ENCODE measurements around the gene RAX.

The RAX gene

DNA sequence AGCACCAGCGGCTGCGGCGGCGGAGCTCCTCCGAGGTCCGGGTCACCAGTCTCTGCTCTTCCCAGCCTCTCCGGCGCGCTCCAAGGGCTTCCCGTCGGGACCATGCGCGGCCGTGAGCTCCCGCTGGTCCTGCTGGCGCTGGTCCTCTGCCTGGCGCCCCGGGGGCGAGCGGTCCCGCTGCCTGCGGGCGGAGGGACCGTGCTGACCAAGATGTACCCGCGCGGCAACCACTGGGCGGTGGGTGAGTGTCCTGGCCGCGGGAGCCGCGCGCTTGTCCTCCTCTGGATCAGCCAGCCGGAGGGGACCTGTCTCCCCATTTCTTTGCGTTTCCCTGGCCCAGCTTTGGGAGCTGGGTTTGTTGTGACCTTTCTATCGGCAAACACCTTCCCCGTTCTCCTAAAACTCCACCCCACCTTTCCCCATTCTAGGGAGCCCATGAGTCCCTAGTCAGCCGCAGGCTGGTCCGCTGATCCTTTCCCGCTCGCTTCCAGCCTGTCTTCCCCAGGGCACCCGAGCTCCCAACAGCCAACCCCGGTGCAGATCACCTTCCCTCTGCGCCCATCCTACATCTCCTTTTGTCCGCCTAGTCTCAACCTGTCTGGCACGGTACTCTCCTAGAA, 53.0 kb downstream of the RAX start:
- no peaks in the 10 kb centered on the region for H3K79me2 ChIP-seq (ENCODE audit: control insufficient read depth, low read length)
- no peak overlapping the region for H3K27ac ChIP-seq (ENCODE audit: low read depth, low read length)
- TF ChIP-seq EZH2phosphoT487 (IDR thresholded peaks at IDR 0.05; ENCODE audit: borderline replicate concordance, low read length) (no peak), CTCF (IDR thresholded peaks at IDR 0.05; ENCODE audit: low read depth, low read length, poor library complexity, severe bottlenecking) (no peak)
- no peaks in the 10 kb centered on the region for H3K36me3 ChIP-seq (ENCODE audit: control insufficient read depth, low read length)
- no peak overlapping the region for H3K4me2 ChIP-seq (ENCODE audit: low read length)
- H3K27me3 ChIP-seq (ENCODE audit: control insufficient read depth, low read length): peaks cover 8% of the 10 kb centered on the region
- no peak overlapping the region for H3K4me3 ChIP-seq (ENCODE audit: low read length)
- no peaks in the 10 kb centered on the region for H3K4me1 ChIP-seq (ENCODE audit: control insufficient read depth, low read length)
- H3K9me3 ChIP-seq (ENCODE audit: control insufficient read depth, insufficient read depth, low read length): no peaks in the 10 kb centered on the region
- no peaks in the 10 kb centered on the region for H3K9me2 ChIP-seq (replicated peaks; ENCODE audit: control insufficient read depth, low read length)
- no peaks in the 10 kb centered on the region for H3F3A ChIP-seq (ENCODE audit: control insufficient read depth, insufficient read depth)
- no peaks in the 10 kb centered on the region for H4K20me1 ChIP-seq (ENCODE audit: control insufficient read depth, insufficient read depth, low read depth, low read length)

DNA sequence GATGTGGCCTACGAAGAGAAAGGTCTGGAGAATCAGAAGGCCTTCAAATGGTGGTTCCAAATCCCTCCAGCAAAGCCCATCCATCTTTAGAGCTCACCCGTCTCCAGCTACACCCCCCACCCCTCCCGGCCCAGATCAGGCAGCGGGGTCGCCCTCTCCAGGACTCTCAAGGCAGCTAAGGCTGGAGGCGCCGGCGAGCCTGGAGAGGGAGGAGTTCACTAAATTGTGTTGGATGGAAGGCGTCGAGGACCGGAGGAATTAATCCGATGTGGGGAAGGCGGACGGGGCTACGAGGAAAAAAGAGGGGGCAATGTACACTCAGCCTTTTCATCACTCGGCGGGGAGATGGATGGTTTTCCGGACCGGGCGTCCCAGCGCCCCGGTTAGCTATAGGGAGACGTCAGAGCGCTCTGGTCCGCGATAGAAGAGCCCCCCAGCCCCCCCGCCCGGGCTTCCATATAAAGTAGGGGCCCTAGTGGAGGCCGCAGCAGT, 53.5 kb downstream of the RAX start, which contains the start of gene GRP:
Gene GRP, plus strand, starts transcription at position 487 of the 492 bp plus-strand sequence. CDS start 108 bp downstream, outside the sequence.
- H3F3A ChIP-seq (ENCODE audit: control insufficient read depth, insufficient read depth): no peaks in the 10 kb centered on the region
- no peaks in the 10 kb centered on the region for H3K9me3 ChIP-seq (ENCODE audit: control insufficient read depth, insufficient read depth, low read length)
- H3K27ac ChIP-seq (ENCODE audit: low read depth, low read length): no peak within 1 kb of the TSS
- H3K4me2 ChIP-seq (ENCODE audit: low read length): no peak within 1 kb of the TSS
- TF ChIP-seq CTCF (IDR thresholded peaks at IDR 0.05; ENCODE audit: low read depth, low read length, poor library complexity, severe bottlenecking) (no peak), EZH2phosphoT487 (IDR thresholded peaks at IDR 0.05; ENCODE audit: borderline replicate concordance, low read length) (no peak)
- no peaks in the 10 kb centered on the region for H3K4me1 ChIP-seq (ENCODE audit: control insufficient read depth, low read length)
- no peaks in the 10 kb centered on the region for H4K20me1 ChIP-seq (ENCODE audit: control insufficient read depth, insufficient read depth, low read depth, low read length)
- H3K27me3 ChIP-seq (ENCODE audit: control insufficient read depth, low read length): peaks cover 8% of the 10 kb centered on the region
- H3K9me2 ChIP-seq (replicated peaks; ENCODE audit: control insufficient read depth, low read length): no peaks in the 10 kb centered on the region
- no peak within 1 kb of the TSS for H3K4me3 ChIP-seq (ENCODE audit: low read length)
- H3K36me3 ChIP-seq (ENCODE audit: control insufficient read depth, low read length): no peaks in the 10 kb centered on the region
- H3K79me2 ChIP-seq (ENCODE audit: control insufficient read depth, low read length): no peaks in the 10 kb centered on the region

- Histone ChIP-seq H3K79me2 (ENCODE audit: control insufficient read depth, low read length) (no peaks in the 10 kb centered on the region), H3F3A (ENCODE audit: control insufficient read depth, insufficient read depth) (no peaks in the 10 kb centered on the region), H3K36me3 (ENCODE audit: control insufficient read depth, low read length) (no peaks in the 10 kb centered on the region), H3K27ac (ENCODE audit: low read depth, low read length) (no peak overlapping the region), H3K4me2 (ENCODE audit: low read length) (no peak overlapping the region), H3K9me2 (replicated peaks; ENCODE audit: control insufficient read depth, low read length) (no peaks in the 10 kb centered on the region), H3K4me3 (ENCODE audit: low read length) (no peak overlapping the region), H3K4me1 (ENCODE audit: control insufficient read depth, low read length) (no peaks in the 10 kb centered on the region), H3K9me3 (ENCODE audit: control insufficient read depth, insufficient read depth, low read length) (no peaks in the 10 kb centered on the region), H3K27me3 (ENCODE audit: control insufficient read depth, low read length) (peaks cover 8% of the 10 kb centered on the region), H4K20me1 (ENCODE audit: control insufficient read depth, insufficient read depth, low read depth, low read length) (no peaks in the 10 kb centered on the region)
- no peak for TF ChIP-seq CTCF (IDR thresholded peaks at IDR 0.05; ENCODE audit: low read depth, low read length, poor library complexity, severe bottlenecking)
- no peak for TF ChIP-seq EZH2phosphoT487 (IDR thresholded peaks at IDR 0.05; ENCODE audit: borderline replicate concordance, low read length)
Measured at GRCh38 chr18:59218018-59218417, 55.2 kb downstream of the RAX start.

Data from DOHH2 (cell line).